Lower leg skin (tissue), 3 donors: ENCODE measurements around the gene SPAG9.

Source experiments
- CTCF ChIP-seq, 3 donors: fragments of 450-650 bp; IDR thresholded peaks; one replicate each; pipeline ENCODE4 v1.5.1; 2016; ENCODE audit warnings: antibody characterized with exemption in 3 of 3, mild to moderate bottlenecking in 3 of 3, moderate library complexity in 2 of 3
- POLR2A ChIP-seq, 2 donors: fragments of 450-650 bp; IDR thresholded peaks; one replicate each; pipeline ENCODE4 v1.6.1; 2016 to 2017; ENCODE audit warnings: antibody characterized with exemption in 2 of 2, mild to moderate bottlenecking in 1 of 2, moderate library complexity in 1 of 2

GRCh38 chr17:51014129-51014528 lies 106.5 kb downstream of the SPAG9 start:
- TF ChIP-seq POLR2A (IDR thresholded peaks at IDR 0.05): no peak
- no peak for TF ChIP-seq CTCF (IDR thresholded peaks at IDR 0.05)
